Mucosa of gallbladder (tissue), 1 donor: ENCODE data around the gene ENTPD3. TPM values are rescaled to one million over a fixed set of nuclear protein-coding genes. Genes with fewer than 3 reads are reported as not detected.
A peak's percentile ranks its signal among the peaks of the same experiment; 100 is the strongest.

Experiments used
- DNase-seq: peaks from one replicate; pipeline ENCODE4 v3.0.0-alpha.2; 2020; ENCODE audit warnings: low spot score
- total RNA-seq: library from RNA; stranded (reverse); gene quantifications from one replicate; pipeline ENCODE4 v1.2.1, GENCODE V29; 2021
- donor health status: DM: no; HTN: no; CAD: no.

The ENTPD3 gene, protein sequence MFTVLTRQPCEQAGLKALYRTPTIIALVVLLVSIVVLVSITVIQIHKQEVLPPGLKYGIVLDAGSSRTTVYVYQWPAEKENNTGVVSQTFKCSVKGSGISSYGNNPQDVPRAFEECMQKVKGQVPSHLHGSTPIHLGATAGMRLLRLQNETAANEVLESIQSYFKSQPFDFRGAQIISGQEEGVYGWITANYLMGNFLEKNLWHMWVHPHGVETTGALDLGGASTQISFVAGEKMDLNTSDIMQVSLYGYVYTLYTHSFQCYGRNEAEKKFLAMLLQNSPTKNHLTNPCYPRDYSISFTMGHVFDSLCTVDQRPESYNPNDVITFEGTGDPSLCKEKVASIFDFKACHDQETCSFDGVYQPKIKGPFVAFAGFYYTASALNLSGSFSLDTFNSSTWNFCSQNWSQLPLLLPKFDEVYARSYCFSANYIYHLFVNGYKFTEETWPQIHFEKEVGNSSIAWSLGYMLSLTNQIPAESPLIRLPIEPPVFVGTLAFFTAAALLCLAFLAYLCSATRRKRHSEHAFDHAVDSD
- 0.86 TPM for total RNA-seq

GRCh38 chr3:40387001-40387894 is at the start of gene ENTPD3:
Gene ENTPD3 (plus strand): TSS chr3:40387184. CDS start chr3:40388058, 874 bp downstream.
- DNase-seq: peak; percentile 16

DNA sequence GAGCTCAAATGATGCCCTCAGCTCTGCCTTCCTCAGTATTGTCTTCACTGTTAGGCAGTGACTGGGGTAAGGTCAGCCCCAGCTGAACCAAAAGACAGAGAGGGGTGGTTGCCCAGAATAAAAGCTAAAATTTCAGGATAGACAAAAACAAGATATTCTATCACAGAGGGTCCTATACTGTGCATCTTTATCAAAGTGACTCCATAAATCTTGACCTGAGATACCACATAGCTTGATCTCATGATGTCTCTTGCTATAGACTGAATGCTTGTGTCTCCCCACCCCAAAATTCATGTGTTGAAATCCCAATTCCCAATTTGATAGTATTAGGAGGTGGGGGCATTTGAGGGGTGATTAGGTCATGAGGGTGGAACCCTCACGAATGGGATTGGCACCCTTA is 47.1 kb upstream of the ENTPD3 start:
- DNase-seq: no peak

DNA sequence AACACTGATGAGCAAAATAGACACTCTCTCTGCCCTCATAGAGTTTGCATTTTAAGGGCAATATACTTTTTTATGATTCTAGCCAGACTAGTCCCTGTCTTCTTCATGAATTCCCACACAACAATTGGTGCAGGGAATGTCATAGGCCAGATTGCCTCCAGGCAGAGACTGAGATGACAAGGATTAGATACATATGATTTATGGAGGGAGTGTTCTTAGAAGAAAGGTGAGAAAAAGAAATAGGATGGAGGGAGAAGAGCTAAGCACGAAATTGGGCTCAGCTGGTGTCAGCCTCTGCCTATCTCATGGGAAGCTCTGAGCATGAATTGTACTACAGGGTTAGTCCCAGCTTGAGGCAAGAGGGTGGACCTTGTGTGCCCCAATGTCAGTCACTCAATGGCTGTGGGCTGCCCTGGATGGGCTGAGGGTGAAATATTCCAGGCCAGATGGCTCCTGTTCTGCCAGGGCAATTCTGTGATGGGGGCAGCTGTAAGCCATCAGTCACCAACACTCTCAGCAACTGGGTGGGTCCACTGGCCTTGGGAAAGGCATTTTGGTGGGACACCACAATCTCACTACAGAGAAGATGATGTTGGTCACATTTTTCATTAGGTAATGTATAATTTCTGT is 46.3 kb upstream of the ENTPD3 start:
- DNase-seq: no peak

GRCh38 chr3:40341671-40342070 is 45.3 kb upstream of the ENTPD3 start:
- no peak for DNase-seq

- no peak for DNase-seq
Measured at GRCh38 chr3:40350529-40350928, 36.5 kb upstream of the ENTPD3 start.

GRCh38 chr3:40355410-40355809 is 31.6 kb upstream of the ENTPD3 start:
- DNase-seq: no peak

DNA sequence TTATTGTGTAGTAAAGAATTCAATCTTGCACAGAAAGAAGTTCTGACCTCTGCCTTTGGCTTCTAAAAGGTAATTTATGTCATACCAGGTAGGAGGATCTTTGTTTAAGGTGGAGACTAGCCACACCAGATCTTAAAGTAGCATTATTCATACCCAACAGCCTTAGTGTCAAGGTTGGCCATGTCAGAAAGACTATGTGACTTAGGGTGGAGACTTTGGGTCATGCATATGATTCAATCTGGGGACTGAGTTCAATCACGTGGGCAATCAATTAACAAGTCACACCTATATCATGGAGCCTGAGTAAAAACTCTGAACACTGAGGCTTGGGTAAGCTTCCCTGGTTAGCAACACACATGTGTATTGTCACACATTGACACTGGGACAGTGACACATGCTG is 28.5 kb upstream of the ENTPD3 start:
- no peak for DNase-seq

DNA sequence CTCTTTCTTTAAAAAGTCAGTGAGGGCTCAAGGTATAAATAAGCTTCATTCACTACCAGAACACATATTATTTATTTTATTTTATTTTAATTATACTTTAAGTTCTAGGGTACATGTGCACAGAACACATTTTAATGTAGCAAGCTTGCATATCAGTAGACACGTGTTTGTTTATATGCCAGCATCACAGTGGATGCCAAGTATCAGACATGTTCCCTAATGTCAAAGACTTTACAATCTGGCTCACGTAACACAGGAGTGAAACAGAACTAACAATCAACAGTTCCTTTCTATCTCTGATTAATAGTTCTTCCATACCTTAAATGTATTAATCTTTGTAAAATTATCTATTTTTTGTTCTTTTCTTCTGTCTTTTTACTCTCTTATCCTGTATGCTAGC is 23.3 kb upstream of the ENTPD3 start:
- no peak for DNase-seq

GRCh38 chr3:40366203-40367162 is 20.5 kb upstream of the ENTPD3 start:
- no peak for DNase-seq

- DNase-seq: no peak
Measured at GRCh38 chr3:40369716-40370115, 17.3 kb upstream of the ENTPD3 start.

GRCh38 chr3:40377822-40378221 is 9.2 kb upstream of the ENTPD3 start:
- no peak for DNase-seq

DNA sequence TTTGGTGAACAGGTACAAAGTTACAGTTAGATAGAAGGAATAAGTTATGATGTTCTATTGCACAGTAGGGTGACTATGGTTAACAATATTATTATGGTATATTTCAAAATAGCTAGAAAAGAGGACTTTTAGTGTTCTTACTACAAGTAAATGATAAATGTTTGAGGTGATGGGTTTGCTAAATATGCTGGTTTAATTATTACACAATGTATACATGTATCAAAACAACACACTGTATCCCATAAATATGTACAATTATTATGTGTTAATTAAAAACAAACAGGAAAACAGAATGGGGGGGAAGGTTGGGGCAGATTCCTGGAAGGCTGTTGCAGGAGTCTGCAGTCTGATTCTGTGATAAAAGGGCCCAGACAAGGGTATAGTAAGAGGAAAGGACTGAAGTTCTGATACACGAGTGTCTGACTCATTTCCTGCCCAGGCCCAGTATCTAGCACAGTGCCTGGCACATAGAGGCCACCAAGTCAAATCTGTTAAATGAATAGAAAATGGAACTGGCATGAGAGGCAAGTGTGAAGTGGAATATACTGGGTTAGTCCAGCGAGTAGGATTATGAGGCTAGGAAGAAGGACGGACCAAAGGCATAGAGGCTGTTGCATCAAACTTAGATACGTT is 7.2 kb upstream of the ENTPD3 start:
- DNase-seq: no peak

DNA sequence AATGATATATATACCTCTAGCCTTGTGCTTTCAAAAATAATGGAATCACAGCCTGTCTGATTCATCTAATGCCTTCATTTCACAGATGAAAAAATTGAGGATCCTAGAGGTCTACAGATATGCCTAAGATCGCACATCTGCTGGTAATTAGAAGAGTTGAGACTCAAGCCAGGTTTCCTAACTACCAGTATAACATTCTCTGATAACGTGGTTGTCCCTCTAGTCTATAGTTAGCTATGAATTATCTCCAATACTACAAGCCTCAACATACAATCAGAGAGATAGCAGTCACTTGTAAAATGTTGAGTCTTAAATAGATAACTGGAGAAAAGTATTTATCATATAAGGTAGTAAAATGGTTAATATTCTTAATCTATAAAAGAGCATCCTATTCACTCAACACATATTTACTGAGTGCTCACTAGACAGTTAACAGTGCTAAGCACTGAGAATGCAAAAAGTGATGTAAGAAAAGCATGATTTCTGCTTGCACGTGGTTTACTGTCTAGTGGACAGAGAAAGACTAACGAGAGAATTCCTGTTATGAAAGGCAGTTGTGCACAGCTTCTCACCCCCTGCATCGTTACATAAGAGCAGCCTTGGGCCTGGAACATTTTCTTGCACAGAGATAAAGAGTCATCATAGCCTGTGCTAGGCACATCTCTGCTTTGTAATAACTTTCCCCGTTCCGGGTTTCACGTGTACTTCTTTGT is 4.9 kb upstream of the ENTPD3 start:
- DNase-seq: no peak

- DNase-seq: no peak
Measured at GRCh38 chr3:40382617-40382979, 4.4 kb upstream of the ENTPD3 start.

GRCh38 chr3:40386213-40386612 is 771 bp upstream of the ENTPD3 start:
- DNase-seq: no peak

DNA sequence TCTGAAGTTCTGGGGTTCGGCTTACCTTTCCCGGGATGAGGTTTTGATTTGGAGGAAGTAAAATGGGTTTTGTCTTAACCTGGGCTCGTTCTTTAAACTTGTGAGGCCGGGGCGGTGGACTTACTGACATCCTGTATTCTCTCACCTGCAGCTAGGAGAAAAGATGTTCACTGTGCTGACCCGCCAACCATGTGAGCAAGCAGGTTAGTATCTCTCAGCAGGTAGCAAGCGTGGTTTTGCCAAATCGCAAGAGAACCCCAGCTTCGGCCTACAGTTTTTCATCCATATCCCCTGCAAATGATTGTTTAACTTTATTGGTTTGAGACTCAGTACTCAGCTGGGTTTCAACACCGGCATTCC is 891 bp downstream of the ENTPD3 start:
- no peak for DNase-seq

DNA sequence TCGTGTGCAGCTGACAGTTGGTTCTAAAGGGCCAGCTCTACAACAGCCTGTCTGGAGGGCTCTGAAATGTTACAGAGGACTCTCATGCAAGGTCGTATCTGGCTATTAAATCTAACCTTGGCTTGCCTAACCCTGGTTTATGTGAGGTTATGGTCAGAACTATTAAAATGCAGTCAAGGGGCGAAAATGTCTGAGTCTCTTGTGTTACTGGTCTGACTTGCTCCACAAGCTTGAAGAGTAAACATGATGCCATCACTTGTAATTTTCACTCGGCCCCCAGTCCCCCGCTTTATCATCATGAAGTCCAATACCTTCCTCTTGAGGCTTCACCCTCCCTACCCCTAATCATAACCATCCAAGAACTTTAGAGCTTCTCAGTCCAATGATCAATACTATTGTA is 9.4 kb downstream of the ENTPD3 start:
- DNase-seq: no peak

DNA sequence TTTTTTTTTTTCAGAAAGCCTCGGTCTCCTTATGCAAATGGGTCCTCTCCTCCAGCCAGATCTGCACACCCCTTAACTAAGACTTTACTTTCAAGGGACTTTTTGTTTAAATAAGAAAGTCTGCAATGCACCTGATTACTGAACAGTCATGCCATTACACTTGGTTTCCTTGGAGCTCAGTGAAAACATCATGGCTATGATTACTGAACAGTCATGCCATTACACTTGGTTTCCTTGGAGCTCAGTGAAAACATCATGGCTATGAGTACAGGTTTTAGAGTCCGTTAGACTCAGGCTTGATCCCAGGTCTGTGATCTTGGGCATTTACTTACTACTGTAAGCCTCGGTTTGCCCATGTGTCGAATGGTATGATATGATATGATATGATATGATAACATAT is 10.1 kb downstream of the ENTPD3 start:
- no peak for DNase-seq

DNA sequence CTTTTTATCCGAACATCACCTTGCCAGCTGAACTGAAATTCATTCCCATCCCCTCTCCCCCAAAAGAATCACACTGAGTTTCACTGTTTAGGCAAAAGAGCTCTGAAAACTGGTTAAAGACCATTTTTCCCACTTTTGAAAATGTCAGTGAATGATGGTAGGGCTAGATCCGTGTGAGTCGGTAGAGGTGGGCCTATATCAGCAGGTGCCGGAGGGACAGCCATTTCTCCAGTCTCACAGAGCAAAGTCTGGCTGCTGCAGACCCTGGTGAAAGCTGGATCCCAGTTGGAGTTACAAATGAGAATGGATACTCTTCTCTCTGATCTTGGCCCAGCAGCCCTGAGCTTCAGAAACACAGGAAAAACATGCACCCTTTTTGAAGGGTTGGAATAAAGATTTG is 10.9 kb downstream of the ENTPD3 start:
- DNase-seq: no peak

GRCh38 chr3:40398346-40398745 is 11.4 kb downstream of the ENTPD3 start:
- no peak for DNase-seq
